ENCODE measurements around the gene PLCD1.
A peak's percentile ranks its signal among the peaks of the same experiment; 100 is the strongest.
"Not testable (repeated sequence)": the region's sequence is repeated elsewhere in the genome, so short reads cannot be mapped to it uniquely, and the experiment has no call there.

Gene PLCD1

DNA sequence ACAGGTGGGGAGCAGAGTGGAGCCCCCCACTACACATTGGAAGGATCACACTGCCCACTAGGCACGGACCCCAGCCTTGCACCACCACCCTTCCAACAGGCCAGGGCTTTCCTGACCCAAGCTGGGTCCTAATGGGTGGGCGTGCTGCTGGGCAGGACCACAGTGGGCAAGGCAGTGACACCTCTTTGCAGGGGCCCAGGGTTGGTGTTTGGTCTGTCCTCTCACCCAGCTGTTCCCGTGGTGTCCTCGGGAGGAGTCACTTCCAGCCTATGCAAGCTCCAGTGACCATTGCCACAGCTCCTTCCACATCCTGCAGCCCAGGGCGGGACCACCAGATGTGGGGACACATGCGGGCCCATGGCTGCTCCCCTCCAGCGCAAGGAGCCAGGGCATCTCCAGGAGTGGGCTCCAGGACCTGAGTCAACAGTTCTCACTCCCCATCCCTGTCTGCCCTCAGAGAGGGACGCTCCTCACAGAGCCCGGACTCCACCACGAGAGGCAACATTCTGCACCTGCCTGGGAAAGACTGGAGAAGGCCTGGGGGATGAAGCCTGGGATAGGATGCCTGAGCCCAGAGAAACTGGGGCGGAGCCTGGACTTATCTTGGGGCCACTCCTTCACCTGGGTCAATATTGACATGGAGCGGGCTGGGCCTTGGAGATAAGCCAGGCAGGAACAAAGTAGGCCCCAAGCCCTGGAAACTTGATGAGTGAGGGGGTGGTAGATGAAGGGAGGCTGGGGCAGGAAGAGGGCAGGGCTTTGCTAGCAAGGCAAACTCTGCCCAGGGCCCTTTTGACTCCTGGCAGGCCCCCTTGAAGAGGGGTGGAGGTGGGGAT, 42.7 kb downstream of the PLCD1 start:
- no peak for DNase-seq (ENCODE audit: low read depth)

DNA sequence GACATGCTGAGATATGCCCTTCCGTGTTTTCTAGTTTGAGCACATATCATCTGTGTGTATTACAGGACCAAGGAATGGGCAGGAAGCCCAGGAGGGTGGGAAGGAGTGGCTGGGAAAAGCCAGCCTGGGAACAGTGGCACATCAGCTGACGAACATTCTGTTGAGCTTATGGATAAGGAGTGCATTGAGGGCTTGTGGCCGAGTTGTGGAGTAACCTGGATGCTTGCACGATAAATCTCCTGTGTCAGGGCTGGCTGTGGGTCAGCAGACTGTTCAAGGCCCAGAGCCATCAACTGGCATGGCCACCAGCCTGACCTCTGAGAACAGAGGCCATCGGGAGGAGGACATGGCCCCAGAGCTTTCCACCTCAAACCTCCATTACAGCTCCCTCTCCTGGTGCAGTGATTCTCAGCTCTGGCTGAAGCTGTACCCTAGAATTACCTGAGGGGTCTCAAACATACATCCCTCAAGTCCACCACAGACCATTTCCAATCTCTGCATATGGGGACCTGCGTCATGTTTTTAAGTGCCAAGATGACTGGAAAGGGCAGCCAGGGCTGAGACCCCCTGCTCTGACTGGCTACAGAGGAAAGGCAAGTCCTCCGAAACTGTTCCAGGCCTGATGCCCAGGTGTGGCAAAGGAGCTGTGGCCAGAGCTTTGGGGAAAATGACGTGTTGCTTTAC, 43.7 kb downstream of the PLCD1 start:
- DNase-seq (ENCODE audit: low read depth), result no peak

GRCh38 chr3:37984596-37984995, 44.8 kb downstream of the PLCD1 start:
- DNase-seq (ENCODE audit: low read depth), result no peak

DNA sequence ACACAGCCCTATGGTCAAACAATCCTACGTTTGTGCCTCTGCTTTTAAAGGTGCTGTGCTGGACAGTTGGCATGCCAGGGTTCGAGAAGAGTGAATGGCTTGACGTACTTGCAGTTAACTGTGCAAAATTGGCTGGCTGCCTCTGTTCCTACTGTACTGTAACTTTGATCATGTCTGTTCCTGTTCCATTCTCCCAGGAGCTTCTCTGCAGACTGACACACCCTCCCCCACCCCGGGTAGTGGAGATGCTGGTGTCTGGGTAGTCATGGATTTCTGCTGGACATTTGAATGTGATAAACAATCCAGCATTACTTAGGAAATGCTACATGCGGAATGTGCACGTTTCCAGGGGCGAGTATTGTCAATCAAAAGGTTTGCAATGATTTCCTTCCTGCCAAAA, 45.4 kb downstream of the PLCD1 start:
- no peak for DNase-seq (ENCODE audit: low read depth)

DNA sequence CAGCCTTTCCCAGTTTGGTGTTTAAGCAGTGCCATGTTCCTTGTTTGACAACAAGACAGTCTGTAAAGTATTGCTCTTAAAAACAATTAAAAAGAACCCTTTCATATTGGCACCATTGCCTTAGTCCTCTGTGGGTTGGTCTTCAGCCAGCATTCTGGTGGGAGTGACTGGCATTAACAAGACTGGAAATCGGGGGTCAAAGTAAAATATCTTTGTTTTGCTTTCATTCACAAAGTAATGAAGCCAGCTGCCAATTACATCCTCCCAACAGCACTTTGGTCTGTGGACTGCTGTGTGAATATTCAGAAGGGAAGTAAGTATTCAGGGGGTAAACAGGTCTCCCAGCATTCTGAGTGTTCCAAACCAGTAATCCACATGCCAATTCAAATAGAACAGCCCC, 47.1 kb downstream of the PLCD1 start:
- DNase-seq (ENCODE audit: low read depth), result no peak

DNA sequence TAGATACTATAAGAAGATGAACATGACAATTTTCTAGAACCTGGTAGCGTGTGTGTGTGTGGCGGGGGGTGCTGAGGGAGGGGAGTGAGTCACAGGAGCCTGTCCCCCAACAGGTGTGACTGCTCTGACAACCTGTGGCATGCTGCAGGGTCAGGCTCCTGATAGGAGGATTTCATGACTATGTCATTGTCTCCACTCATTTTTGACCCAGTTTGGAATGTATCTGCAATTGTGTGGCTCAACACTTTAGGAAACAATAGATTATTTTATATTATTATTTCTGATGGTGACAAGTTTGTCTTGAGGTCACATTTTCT, 48.1 kb downstream of the PLCD1 start:
- no peak for DNase-seq (ENCODE audit: low read depth)

- DNase-seq (ENCODE audit: low read depth), result no peak
Measured at GRCh38 chr3:37980462-37981347, 48.7 kb downstream of the PLCD1 start.

DNA sequence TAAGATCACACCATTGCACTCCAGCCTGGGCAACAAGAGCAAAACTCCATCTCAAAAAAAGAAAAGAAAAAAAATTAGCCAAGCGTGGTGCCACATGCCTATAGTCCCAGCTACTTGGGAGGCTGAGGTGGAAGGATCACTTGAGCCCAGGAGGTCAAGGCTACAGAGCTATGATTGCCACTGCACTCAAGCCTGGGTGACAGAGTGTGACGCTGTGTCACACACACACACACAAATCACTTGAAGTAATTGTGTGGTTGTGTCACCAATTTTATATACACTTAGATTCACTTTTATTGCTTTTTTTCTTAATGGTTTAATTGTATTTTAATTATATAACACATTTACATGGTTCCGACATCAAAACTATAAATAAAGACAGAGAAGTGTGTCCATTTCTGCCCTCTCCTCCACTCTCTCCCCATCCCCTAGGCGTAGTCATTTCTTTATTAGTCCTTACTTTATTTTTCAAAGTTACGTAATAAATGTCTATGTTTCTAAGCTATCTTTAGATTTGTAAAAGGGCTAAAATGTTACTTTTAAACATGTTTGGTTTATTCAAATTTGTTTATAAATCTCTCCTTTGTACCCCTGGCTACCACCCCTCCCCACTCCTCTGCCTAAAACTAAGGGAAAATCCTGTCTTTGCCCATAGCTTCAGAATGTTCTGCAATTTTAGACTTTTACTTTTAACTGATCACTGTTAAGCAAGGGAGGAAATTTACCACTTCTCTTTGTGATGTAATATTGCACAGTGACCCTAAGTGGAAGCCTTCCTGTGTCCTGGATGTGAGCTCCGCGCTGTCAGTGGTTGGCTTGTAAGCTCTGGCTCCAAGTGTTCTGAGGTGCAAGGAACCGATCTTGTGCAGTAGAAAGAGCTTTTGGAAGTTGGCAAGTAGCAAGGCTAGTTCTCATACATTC, 49.6 kb downstream of the PLCD1 start:
- DNase-seq (ENCODE audit: low read depth), result no peak

GRCh38 chr3:37974121-37975083, 55.0 kb downstream of the PLCD1 start:
- peak; percentile 55 for DNase-seq (ENCODE audit: low read depth)

GRCh38 chr3:37973246-37974054, 56.0 kb downstream of the PLCD1 start:
- no peak for DNase-seq (ENCODE audit: low read depth)

GRCh38 chr3:37972056-37972455, 57.4 kb downstream of the PLCD1 start:
- not testable (repeated sequence) for DNase-seq (ENCODE audit: low read depth)

DNA sequence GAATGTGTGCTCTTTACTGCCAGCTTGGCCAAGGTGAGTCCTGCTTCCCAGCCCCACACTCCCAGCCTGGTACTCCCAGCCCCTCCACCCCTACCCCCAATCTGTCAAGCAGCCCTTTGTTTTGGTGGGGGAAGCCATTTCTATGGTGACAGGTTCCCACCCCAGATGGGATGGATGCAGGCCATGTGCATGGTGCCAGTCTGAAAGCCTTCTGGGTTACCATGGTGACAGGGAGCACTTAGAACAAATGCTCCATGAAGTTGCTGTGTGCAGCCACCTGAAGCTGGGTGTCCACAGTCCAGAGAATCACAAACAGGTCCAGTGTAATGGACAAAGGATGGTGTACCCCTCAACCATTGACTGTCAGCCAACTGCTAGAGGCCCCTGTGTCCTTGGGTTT, 58.0 kb downstream of the PLCD1 start:
- no peak for DNase-seq (ENCODE audit: low read depth)

GRCh38 chr3:37970802-37971201, 58.6 kb downstream of the PLCD1 start:
- no peak for DNase-seq (ENCODE audit: low read depth)

DNA sequence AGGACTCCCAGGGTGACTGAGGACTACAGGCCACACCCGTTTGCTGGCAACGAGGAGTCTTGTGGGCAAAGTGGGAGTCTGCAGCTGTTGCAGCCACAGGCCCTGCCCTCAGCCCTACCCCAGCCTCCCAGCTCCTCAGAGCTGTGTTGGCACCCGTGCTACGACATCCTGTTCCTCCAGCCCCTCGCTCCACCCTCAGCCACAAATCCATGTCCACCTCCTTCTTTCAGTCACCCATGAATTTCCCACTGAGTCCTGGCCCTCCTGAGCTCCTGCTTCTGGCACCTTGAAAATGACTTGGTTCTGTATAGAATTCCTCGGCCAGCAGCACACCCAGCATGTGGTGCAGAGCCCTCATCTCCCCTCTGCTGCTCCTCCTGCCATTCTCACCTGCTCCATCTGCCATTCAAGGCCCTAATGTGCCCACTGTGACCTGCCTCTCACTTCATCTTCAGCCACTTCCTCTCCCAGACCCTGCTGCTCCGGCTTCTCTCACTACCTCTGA, 59.8 kb downstream of the PLCD1 start:
- no peak for DNase-seq (ENCODE audit: low read depth)

DNA sequence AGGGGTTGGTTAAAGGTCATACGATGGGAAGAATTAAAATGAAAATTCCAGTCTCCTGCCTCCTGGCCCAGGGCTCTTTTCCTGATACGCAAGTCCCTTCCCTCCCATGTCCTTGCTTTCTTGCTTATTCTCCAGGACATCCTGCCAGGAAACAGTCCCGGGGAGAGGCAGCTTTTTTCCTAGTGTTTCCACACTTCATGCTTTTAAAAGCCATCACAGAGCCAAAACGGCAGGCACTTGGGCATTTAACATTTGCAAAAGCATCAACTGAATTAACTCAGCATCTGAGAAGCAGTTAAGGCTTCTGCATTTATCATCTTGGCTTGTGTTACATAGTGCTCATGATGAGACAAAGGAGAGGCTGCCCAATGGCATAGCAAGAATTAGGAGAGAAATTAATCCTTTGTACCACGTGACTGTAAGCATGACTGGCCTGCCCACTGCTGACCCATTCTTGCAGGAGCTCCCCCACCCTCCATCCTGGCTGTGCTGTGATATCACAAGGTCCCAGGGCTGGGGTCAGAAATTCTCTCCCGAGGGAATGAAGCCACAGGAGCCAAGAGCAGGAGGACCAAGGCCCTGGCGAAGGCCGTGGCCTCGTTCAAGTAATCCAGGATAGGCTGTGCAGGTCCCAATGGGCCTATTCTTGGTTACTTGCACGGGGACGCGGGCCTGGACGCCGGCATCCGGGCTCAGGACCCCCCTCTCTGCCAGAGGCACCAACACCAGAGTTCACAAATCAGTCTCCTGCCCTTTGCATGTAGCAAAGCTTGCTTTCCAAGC, 60.4 kb downstream of the PLCD1 start:
- no peak for DNase-seq (ENCODE audit: low read depth)

GRCh38 chr3:37968199-37968598, 61.2 kb downstream of the PLCD1 start:
- DNase-seq (ENCODE audit: low read depth), result no peak

- DNase-seq (ENCODE audit: low read depth), result peak; percentile 40
Measured at GRCh38 chr3:37967260-37967881, 62.1 kb downstream of the PLCD1 start.

- DNase-seq (ENCODE audit: low read depth), result no peak
Measured at GRCh38 chr3:37964716-37965115, 64.7 kb downstream of the PLCD1 start.

All from stimulated activated CD4-positive, alpha-beta T cell treated with anti-CD3 and anti-CD28 coated beads, Interleukin-2, amount 100 ng/mL, for 4 hours (primary cell).